Measurements from ENCODE around the gene SLC6A11.

GRCh38 chr3:10988001-10988665 lies 172.1 kb downstream of the SLC6A11 start:
- TF ChIP-seq ZFP3 (CRISPR knock-in tag; IDR thresholded peaks at IDR 0.05) (no peak), ZNF70 (CRISPR knock-in tag; IDR thresholded peaks at IDR 0.05) (no peak), CREB5 (CRISPR knock-in tag; IDR thresholded peaks at IDR 0.05; ENCODE audit: low read depth) (no peak), ZC3H10 (CRISPR knock-in tag; IDR thresholded peaks at IDR 0.05) (no peak), TCF4 (CRISPR knock-in tag; IDR thresholded peaks at IDR 0.05; ENCODE audit: borderline replicate concordance) (no peak), ZFP30 (CRISPR knock-in tag; IDR thresholded peaks at IDR 0.05) (no peak), ARNTL (CRISPR knock-in tag; IDR thresholded peaks at IDR 0.05; ENCODE audit: borderline replicate concordance, low read depth) (no peak), PATZ1 (CRISPR knock-in tag; IDR thresholded peaks at IDR 0.05; ENCODE audit: borderline replicate concordance) (no peak)

All from SK-N-SH treated with all-trans-retinoic acid at 6 μM for 48 hours (cell line).